Mammary epithelial cell (primary cell): ENCODE data around the gene HADHA.

ENCODE experiments used
- EZH2 ChIP-seq: IDR thresholded peaks from 2 replicates; pipeline ENCODE4 v1.6.1; 2012; ENCODE audit warnings: low read length, inconsistent platforms, borderline replicate concordance
- TF ChIP-seq, protein P1 (sequence below), 2 donors: IDR thresholded peaks in 1 of 2; conservative IDR thresholded peaks in 1 of 2; 2 replicates each; pipeline ENCODE4 v1.5.1; 2011 to 2012; ENCODE audit warnings: inconsistent platforms in 2 of 2, low read length in 2 of 2, mild to moderate bottlenecking in 2 of 2, control low read depth in 1 of 2, low read depth in 1 of 2; ENCODE audit not compliant: insufficient read depth in 1 of 2; ENCODE audit errors: extremely low read depth in 1 of 2

DNA sequence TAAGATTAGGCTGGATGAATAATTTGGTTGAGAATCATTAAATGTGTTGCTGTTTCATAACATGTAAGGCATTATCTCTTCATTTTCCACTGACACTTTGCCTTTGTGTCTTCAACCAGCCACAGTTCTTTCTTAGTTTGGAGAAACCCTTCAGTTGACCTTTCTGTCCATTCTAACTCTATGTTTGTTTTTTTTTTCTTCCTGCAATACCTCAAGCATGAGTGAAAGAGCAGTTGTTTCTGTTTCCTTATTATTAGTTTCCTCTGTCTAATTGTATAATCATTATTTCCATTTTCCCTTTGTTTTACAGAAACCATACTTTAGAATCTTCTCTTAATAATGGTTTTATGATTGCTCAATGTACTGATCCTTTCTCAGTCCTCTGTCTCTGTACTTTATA lies 25.9 kb upstream of the HADHA start:
- TF ChIP-seq, protein P1, sequence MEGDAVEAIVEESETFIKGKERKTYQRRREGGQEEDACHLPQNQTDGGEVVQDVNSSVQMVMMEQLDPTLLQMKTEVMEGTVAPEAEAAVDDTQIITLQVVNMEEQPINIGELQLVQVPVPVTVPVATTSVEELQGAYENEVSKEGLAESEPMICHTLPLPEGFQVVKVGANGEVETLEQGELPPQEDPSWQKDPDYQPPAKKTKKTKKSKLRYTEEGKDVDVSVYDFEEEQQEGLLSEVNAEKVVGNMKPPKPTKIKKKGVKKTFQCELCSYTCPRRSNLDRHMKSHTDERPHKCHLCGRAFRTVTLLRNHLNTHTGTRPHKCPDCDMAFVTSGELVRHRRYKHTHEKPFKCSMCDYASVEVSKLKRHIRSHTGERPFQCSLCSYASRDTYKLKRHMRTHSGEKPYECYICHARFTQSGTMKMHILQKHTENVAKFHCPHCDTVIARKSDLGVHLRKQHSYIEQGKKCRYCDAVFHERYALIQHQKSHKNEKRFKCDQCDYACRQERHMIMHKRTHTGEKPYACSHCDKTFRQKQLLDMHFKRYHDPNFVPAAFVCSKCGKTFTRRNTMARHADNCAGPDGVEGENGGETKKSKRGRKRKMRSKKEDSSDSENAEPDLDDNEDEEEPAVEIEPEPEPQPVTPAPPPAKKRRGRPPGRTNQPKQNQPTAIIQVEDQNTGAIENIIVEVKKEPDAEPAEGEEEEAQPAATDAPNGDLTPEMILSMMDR (conservative IDR thresholded peaks at IDR 0.05 in 1 of 2, IDR thresholded peaks at IDR 0.05 in 1 of 2; ENCODE audit: extremely low read depth in 1 of 2, insufficient read depth in 1 of 2, low read depth in 1 of 2, low read length in 2 of 2): no peak
- no peak for TF ChIP-seq EZH2
